HL-60 (cell line): ENCODE data around the gene CHSY3.

ENCODE experiments used
- DNase-seq, 2 experiments: peaks; one replicate each; pipeline ENCODE4 v3.0.0-alpha.2; 2010 to 2020; ENCODE audit warnings: low read depth in 1 of 2, low spot score in 1 of 2
- H3K27ac ChIP-seq: fragments of 250-450 bp; sonication (Bioruptor Pico); replicated peaks from 2 replicates; pipeline ENCODE4 v1.5.1; 2020; ENCODE audit warnings: mild to moderate bottlenecking, moderate library complexity
- H3K27me3 ChIP-seq: fragments of 250-450 bp; sonication (Bioruptor Pico); 2 replicates; pipeline ENCODE4 v1.5.1; 2021; ENCODE audit warnings: mild to moderate bottlenecking, moderate library complexity; ENCODE audit not compliant: insufficient read depth, poor library complexity, severe bottlenecking
- H3K4me3 ChIP-seq: replicated peaks from 2 replicates; pipeline ENCODE4 v1.5.1; 2011; ENCODE audit warnings: mild to moderate bottlenecking, control low read depth, low read length; ENCODE audit not compliant: insufficient read depth
- GABPA ChIP-seq: IDR thresholded peaks from 2 replicates; pipeline ENCODE4 v1.6.1; 2012; ENCODE audit warnings: low read depth
- POLR2AphosphoS5 ChIP-seq: IDR thresholded peaks from 2 replicates; pipeline ENCODE4 v1.6.1; 2012; ENCODE audit warnings: low read depth
- REST ChIP-seq: IDR thresholded peaks from 2 replicates; pipeline ENCODE4 v1.6.1; 2012; ENCODE audit warnings: low read depth; ENCODE audit not compliant: insufficient replicate concordance
- SPI1 ChIP-seq: IDR thresholded peaks from 2 replicates; pipeline ENCODE4 v1.6.1; 2012; ENCODE audit warnings: low read depth, mild to moderate bottlenecking, borderline replicate concordance
- TF ChIP-seq, protein P1 (sequence below): IDR thresholded peaks from one replicate; pipeline ENCODE4 v1.5.1; 2011; ENCODE audit warnings: low read length, control low read depth, inconsistent platforms; ENCODE audit not compliant: insufficient read depth

CHSY3 gene

GRCh38 chr5:130023604-130024003, 119.3 kb downstream of the CHSY3 start:
- no peak overlapping the region for H3K4me3 ChIP-seq
- TF ChIP-seq SPI1 (no peak), GABPA (no peak), POLR2AphosphoS5 (no peak), REST (no peak)
- TF ChIP-seq, protein P1, sequence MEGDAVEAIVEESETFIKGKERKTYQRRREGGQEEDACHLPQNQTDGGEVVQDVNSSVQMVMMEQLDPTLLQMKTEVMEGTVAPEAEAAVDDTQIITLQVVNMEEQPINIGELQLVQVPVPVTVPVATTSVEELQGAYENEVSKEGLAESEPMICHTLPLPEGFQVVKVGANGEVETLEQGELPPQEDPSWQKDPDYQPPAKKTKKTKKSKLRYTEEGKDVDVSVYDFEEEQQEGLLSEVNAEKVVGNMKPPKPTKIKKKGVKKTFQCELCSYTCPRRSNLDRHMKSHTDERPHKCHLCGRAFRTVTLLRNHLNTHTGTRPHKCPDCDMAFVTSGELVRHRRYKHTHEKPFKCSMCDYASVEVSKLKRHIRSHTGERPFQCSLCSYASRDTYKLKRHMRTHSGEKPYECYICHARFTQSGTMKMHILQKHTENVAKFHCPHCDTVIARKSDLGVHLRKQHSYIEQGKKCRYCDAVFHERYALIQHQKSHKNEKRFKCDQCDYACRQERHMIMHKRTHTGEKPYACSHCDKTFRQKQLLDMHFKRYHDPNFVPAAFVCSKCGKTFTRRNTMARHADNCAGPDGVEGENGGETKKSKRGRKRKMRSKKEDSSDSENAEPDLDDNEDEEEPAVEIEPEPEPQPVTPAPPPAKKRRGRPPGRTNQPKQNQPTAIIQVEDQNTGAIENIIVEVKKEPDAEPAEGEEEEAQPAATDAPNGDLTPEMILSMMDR = no peak
- no peak overlapping the region for H3K27ac ChIP-seq
- H3K27me3 ChIP-seq = no peaks in the 10 kb centered on the region
- no peak for DNase-seq

DNA sequence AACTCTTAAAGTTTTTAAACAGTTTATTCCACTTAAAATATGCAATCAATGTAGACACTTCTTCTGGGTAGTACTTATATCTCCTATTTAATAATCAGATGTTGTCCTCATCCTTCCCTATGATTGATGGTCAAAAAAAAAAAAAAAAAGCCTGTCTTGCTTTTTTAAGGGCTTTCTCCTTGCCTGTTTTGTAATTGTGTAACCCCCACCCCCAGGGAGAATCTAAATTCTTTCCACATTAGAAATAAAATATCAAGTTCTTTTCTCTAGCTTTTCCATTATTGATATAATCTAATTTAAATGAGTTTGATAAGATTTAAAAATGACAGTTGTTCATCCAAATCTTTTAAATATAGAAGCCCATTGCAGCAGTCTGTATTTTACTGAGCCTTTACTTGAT, 119.7 kb downstream of the CHSY3 start:
- no peak overlapping the region for H3K4me3 ChIP-seq
- TF ChIP-seq, protein P1 = no peak
- TF ChIP-seq POLR2AphosphoS5 = no peak
- TF ChIP-seq GABPA = no peak
- no peak for TF ChIP-seq REST
- no peak for TF ChIP-seq SPI1
- no peak overlapping the region for H3K27ac ChIP-seq
- no peaks in the 10 kb centered on the region for H3K27me3 ChIP-seq
- no peak for DNase-seq

- DNase-seq = no peak
- Histone ChIP-seq H3K27ac (no peak overlapping the region), H3K4me3 (no peak overlapping the region), H3K27me3 (no peaks in the 10 kb centered on the region)
- TF ChIP-seq SPI1 (no peak), GABPA (no peak)
Measured at GRCh38 chr5:130025511-130025910, 121.2 kb downstream of the CHSY3 start.

DNA sequence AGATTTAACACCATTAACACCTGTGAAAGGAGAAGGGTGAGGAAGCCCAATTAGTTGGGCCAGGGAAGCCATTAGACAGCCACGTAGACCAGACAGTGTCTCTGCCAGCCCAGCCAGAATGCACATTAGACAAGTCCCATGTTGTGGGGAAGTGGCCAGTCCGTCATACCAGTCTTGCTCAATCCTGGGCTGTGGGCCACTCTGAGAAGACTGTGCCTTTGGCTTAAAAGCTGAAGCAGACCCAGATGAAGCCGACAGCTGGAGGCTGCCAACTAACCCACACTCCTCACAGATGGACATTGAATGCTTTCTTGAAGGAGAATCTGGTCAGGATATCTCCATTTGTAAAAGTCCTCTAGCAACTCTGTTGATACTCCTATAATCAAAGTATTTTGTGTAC, 128.5 kb downstream of the CHSY3 start:
- DNase-seq = no peak
- no peak overlapping the region for H3K4me3 ChIP-seq
- H3K27me3 ChIP-seq = no peaks in the 10 kb centered on the region
- H3K27ac ChIP-seq = no peak overlapping the region
- TF ChIP-seq, protein P1 = no peak
- no peak for TF ChIP-seq GABPA
- TF ChIP-seq POLR2AphosphoS5 = no peak
- no peak for TF ChIP-seq SPI1
- no peak for TF ChIP-seq REST
